Breast epithelium (tissue), 3 donors: ENCODE measurements around the gene TMEM50B.

Experiments used
- POLR2A ChIP-seq: fragments of 450-650 bp; IDR thresholded peaks from one replicate; pipeline ENCODE4 v1.6.1; 2016; ENCODE audit warnings: antibody characterized with exemption, mild to moderate bottlenecking, moderate library complexity
- POLR2AphosphoS5 ChIP-seq, 3 donors: sonication (generic); formaldehyde crosslinking; IDR thresholded peaks; one replicate each; pipeline ENCODE4 v1.6.1; 2017; ENCODE audit warnings: antibody characterized with exemption in 3 of 3
- TF ChIP-seq, protein P1 (sequence below), 3 donors: fragments of 450-650 bp; IDR thresholded peaks; one replicate each; pipeline ENCODE4 v1.5.1; 2016 to 2017; ENCODE audit warnings: antibody characterized with exemption in 3 of 3, mild to moderate bottlenecking in 3 of 3, moderate library complexity in 3 of 3

DNA sequence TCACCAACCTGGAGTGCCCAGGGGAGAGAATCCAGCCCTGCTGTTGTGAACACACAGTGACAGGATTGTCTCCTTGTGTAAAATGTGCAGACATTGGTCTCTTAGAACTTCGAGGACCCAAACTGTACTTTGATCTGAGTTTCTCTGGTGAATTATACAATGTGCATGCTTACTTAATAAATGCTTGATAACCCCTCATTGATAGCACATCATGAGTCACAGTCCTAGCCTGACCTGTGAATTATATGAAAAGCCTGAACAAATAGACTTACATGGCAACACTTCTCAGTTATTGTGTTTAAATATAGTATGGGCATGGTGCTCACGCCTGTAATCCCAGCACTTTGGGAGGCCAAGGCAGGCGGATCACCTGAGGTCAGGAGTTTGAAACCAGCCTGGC is 53.9 kb downstream of the TMEM50B start:
- TF ChIP-seq, protein P1, sequence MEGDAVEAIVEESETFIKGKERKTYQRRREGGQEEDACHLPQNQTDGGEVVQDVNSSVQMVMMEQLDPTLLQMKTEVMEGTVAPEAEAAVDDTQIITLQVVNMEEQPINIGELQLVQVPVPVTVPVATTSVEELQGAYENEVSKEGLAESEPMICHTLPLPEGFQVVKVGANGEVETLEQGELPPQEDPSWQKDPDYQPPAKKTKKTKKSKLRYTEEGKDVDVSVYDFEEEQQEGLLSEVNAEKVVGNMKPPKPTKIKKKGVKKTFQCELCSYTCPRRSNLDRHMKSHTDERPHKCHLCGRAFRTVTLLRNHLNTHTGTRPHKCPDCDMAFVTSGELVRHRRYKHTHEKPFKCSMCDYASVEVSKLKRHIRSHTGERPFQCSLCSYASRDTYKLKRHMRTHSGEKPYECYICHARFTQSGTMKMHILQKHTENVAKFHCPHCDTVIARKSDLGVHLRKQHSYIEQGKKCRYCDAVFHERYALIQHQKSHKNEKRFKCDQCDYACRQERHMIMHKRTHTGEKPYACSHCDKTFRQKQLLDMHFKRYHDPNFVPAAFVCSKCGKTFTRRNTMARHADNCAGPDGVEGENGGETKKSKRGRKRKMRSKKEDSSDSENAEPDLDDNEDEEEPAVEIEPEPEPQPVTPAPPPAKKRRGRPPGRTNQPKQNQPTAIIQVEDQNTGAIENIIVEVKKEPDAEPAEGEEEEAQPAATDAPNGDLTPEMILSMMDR (IDR thresholded peaks at IDR 0.05) = no peak
- TF ChIP-seq POLR2A (no peak), POLR2AphosphoS5 (IDR thresholded peaks at IDR 0.05) (no peak)
